HepG2 (cell line): ENCODE data around the gene ABCB4. TPM values are rescaled to one million over a fixed set of nuclear protein-coding genes. Genes with fewer than 3 reads are reported as not detected.
A peak's percentile ranks its signal among the peaks of the same experiment; 100 is the strongest.

ENCODE experiments used
- GMEB1 ChIP-seq: sonication (generic); formaldehyde crosslinking; IDR thresholded peaks from 2 replicates; pipeline ENCODE4 v1.5.1; 2020; ENCODE audit warnings: missing genetic modification reagents, mild to moderate bottlenecking, borderline replicate concordance
- RXRB ChIP-seq: IDR thresholded peaks from 2 replicates; pipeline ENCODE4 v1.6.1; 2016; ENCODE audit warnings: borderline replicate concordance, missing genetic modification reagents, missing compliant biosample characterization
- ZFY ChIP-seq: sonication (generic); formaldehyde crosslinking; IDR thresholded peaks from 2 replicates; pipeline ENCODE4 v1.4.0; 2020; ENCODE audit warnings: missing genetic modification reagents
- ZNF768 ChIP-seq: sonication (generic); formaldehyde crosslinking; IDR thresholded peaks from 2 replicates; pipeline ENCODE4 v1.4.0; 2020; ENCODE audit warnings: missing genetic modification reagents
- polyA plus RNA-seq, 8 experiments: library from polyadenylated mRNA; depleted of rRNA in 3 of 8; stranded (reverse) in 7 of 8; unstranded in 1 of 8; fragments of >200 nt; fragmentation: Illumina TruSeq in 4 of 8; extraction: Trizol in 4 of 8; gene quantifications; 2 replicates each; pipeline versions ENCODE4 v1.2.1 to v1.2.3, GENCODE V29; 2011 to 2016; ENCODE audit warnings: low read depth in 4 of 8, missing spikeins in 1 of 8, mixed read lengths in 1 of 8; ENCODE audit not compliant: insufficient read depth in 1 of 8
- total RNA-seq, 5 experiments: library from RNA; depleted of rRNA; stranded (reverse); fragments of >200 nt; fragmentation: Illumina TruSeq; extraction: Trizol; gene quantifications; 2 replicates each; pipeline ENCODE4 v1.2.3, GENCODE V29; 2016; ENCODE audit warnings: low read depth in 1 of 5
- TF ChIP-seq, protein P1 (sequence below): sonication (generic); formaldehyde crosslinking; IDR thresholded peaks from 2 replicates; pipeline ENCODE4 v1.4.0; 2020; ENCODE audit warnings: missing genetic modification reagents, borderline replicate concordance

Gene ABCB4
- total and polyA plus RNA-seq, 2 of the 13 experiments (the other 11 are each of a cell fraction or from before 2014, with no cell fraction given): 18.0 to 32.4 TPM

DNA sequence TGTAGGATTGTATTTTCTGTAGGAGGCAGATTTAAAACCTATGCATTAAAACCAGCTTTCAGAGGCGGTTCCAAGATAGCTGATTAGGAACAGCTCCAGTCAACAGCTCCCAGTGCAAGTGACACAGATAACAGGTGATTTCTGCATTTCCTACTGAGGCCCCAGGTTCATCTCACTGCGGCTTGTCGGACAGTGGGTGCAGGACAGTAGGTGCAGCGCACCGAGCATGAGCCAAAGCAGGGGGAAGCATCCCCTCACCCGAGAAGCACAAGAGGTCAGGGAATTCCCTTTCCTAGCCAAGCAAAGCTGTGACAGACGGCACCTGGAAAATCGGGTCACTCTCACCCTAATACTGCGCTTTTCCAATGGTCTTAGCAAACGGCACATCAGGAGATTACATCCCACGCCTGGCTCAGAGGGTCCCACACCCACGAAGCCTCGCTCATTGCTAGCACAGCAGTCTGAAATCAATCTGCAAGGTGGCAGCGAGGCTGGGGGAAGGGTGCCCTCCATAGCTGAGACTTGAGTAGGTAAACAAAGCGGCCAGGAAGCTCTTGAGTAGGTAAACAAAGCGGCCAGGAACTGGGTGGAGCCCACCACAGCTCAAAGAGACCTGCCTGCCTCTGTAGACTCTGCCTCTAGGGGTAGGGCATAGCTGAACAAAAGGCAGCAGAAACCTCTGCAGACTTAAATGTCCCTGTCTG lies 10.5 kb downstream of the ABCB4 start (continued):
- TF ChIP-seq ZFY (CRISPR knock-in tag): peak; percentile 44; the same call in 1 of the 2 replicates
- 0 out of 2 replicates have a peak, but pooled peaks have one; percentile 9 for TF ChIP-seq ZNF768 (CRISPR knock-in tag)
- TF ChIP-seq, protein P1, sequence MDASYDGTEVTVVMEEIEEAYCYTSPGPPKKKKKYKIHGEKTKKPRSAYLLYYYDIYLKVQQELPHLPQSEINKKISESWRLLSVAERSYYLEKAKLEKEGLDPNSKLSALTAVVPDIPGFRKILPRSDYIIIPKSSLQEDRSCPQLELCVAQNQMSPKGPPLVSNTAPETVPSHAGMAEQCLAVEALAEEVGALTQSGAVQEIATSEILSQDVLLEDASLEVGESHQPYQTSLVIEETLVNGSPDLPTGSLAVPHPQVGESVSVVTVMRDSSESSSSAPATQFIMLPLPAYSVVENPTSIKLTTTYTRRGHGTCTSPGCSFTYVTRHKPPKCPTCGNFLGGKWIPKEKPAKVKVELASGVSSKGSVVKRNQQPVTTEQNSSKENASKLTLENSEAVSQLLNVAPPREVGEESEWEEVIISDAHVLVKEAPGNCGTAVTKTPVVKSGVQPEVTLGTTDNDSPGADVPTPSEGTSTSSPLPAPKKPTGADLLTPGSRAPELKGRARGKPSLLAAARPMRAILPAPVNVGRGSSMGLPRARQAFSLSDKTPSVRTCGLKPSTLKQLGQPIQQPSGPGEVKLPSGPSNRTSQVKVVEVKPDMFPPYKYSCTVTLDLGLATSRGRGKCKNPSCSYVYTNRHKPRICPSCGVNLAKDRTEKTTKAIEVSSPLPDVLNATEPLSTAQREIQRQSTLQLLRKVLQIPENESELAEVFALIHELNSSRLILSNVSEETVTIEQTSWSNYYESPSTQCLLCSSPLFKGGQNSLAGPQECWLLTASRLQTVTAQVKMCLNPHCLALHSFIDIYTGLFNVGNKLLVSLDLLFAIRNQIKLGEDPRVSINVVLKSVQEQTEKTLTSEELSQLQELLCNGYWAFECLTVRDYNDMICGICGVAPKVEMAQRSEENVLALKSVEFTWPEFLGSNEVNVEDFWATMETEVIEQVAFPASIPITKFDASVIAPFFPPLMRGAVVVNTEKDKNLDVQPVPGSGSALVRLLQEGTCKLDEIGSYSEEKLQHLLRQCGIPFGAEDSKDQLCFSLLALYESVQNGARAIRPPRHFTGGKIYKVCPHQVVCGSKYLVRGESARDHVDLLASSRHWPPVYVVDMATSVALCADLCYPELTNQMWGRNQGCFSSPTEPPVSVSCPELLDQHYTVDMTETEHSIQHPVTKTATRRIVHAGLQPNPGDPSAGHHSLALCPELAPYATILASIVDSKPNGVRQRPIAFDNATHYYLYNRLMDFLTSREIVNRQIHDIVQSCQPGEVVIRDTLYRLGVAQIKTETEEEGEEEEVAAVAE: peak; percentile 35; the same call in 1 of the 2 replicates
- TF ChIP-seq RXRB (CRISPR knock-in tag): peak; percentile 91
- TF ChIP-seq GMEB1 (CRISPR knock-in tag): peak; percentile 60; the same call in 1 of the 2 replicates
